Natural killer cell (primary cell): ENCODE results near the gene CLEC1A. TPM values are rescaled to one million over a fixed set of nuclear protein-coding genes. Genes with fewer than 3 reads are reported as not detected.

Source experiments
- ATAC-seq, 3 donors: fragments of 150-1000 bp in 2 of 3; fragments of 200-7000 bp in 1 of 3; cut with Tn5 transposase; 1 replicate in 1 of 3; 2 replicates in 2 of 3; pipeline ENCODE4 v1.10.0; 2021; ENCODE audit warnings: mild to moderate bottlenecking in 2 of 3, moderate library complexity in 2 of 3
- DNase-seq, 2 donors: peaks; one replicate each; pipeline versions ENCODE4 v3.0.0 to v3.0.0-alpha.2; 2013 to 2021; ENCODE audit warnings: mixed read lengths in 1 of 2
- H3K27ac ChIP-seq: one replicate; pipeline ENCODE4 v1.5.1; 2013; ENCODE audit warnings: mild to moderate bottlenecking, low read length
- H3K27me3 ChIP-seq: one replicate; pipeline ENCODE4 v1.6.1; 2013; ENCODE audit warnings: low read length; ENCODE audit not compliant: control insufficient read depth, insufficient read depth
- H3K36me3 ChIP-seq: one replicate; pipeline ENCODE4 v1.6.1; 2013; ENCODE audit warnings: low read length; ENCODE audit not compliant: control insufficient read depth, insufficient read depth
- H3K4me1 ChIP-seq: one replicate; pipeline ENCODE4 v1.6.1; 2013; ENCODE audit warnings: low read length; ENCODE audit not compliant: control insufficient read depth, insufficient read depth
- H3K4me3 ChIP-seq: one replicate; pipeline ENCODE4 v1.5.1; 2013; ENCODE audit warnings: low read length
- H3K9me3 ChIP-seq: one replicate; pipeline ENCODE4 v1.6.1; 2013; ENCODE audit warnings: low read length; ENCODE audit not compliant: control insufficient read depth, insufficient read depth
- H3K27ac Mint-ChIP-seq, 2 donors: one replicate each; pipeline ENCODE4 v1.8.0; 2022; ENCODE audit warnings: mild to moderate bottlenecking in 2 of 2, mixed read lengths in 2 of 2, moderate library complexity in 1 of 2
- H3K27me3 Mint-ChIP-seq, 2 donors: one replicate each; pipeline ENCODE4 v1.8.0; 2022; ENCODE audit warnings: low read depth in 2 of 2, mixed read lengths in 2 of 2
- H3K36me3 Mint-ChIP-seq: one replicate; pipeline ENCODE4 v1.8.0; 2022; ENCODE audit warnings: mixed read lengths
- H3K4me1 Mint-ChIP-seq, 2 donors: one replicate each; pipeline ENCODE4 v1.8.0; 2022; ENCODE audit warnings: mixed read lengths in 2 of 2
- H3K4me3 Mint-ChIP-seq: one replicate; pipeline ENCODE4 v1.8.0; 2022; ENCODE audit warnings: mild to moderate bottlenecking, moderate library complexity, mixed read lengths
- H3K9me3 Mint-ChIP-seq, 2 donors: one replicate each; pipeline ENCODE4 v1.8.0; 2022; ENCODE audit warnings: mixed read lengths in 2 of 2
- WGBS: methylation state at CpG from one replicate; pipeline ENCODE4 v1.1.7; 2013; ENCODE audit warnings: missing lambda C conversion rate; ENCODE audit not compliant: insufficient coverage; 5-methylcytosine and 5-hydroxymethylcytosine counted together
- intact Hi-C: fragments of 100-400 bp; cut with micrococcal nuclease; formaldehyde crosslinking; loops from one replicate; pipeline ENCODE4 v1.14.2; 2022
- total RNA-seq, 4 donors: library from RNA; stranded (reverse); fragments of 120-200 nt in 1 of 4; gene quantifications; one replicate each; pipeline versions ENCODE4 v1.2.3 to v1.2.4, GENCODE V29; 2013 to 2022
- TF ChIP-seq, protein P1 (sequence below): fragments of 200-600 bp; IDR thresholded peaks from one replicate; pipeline ENCODE4 v1.8.0; 2022; ENCODE audit warnings: antibody characterized with exemption

The CLEC1A gene
- total RNA-seq, 3 donors from 2014 or later (not counting 1 experiment from before 2014, with no cell fraction given), result not detected

DNA sequence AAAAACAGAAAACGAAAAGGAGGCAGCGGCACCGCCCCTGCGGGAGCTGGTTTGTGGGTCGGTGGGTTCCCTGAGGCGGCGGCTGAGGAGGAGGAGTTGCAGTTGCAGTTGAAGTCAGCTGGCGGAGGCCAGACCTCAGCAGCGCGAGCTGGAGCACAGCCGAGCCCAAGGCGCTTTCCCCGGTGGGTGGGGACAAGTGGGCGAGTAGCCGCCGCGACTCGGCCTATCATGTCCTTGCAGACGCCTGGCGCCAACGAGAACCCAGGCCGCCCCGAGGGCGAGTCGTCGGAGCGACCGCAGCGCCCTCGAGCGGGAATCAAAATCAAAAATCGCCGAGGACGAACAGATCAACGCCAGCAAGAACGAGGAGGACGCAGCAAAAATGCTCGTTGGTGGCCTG is 12.7 kb upstream of the CLEC1A start:
- no peaks in the 10 kb centered on the region for H3K4me1 Mint-ChIP-seq
- 96% methylated on average over 38 of the region's 38 CpGs for WGBS
- no peak for ATAC-seq

DNA sequence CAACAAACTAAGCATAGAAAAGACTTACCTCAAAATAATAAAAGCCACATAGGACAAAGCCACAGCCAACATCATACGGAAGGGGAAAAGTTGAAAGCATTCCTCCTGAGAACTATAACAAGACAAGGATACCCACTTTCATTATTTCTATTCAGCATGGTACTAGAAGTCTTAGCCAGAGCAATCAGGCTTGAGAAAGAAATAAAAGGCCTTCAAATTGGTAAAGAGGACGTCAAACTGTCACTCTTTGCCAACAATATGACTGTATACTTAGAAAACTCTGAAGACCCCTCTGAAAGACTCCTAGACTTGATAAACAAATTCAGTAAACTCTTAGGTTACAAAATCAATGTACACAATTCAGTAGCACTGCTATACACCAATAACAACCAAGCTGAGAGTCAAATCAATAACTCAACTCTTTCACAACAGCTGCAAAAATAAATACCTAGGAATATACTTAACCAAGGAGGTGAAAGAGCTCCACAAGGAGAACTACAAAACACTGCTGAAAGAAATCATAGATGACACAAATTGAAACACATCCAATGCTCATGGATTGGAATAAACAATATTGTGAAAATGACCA is 11.6 kb upstream of the CLEC1A start:
- no peak for DNase-seq
- Mint-ChIP-seq H3K27me3 (peaks cover 14 to 17% of the 10 kb centered on the region in 2 donors), H3K36me3 (no peaks in the 10 kb centered on the region), H3K27ac (no peak overlapping the region), H3K9me3 (no peaks in the 10 kb centered on the region), H3K4me3 (no peak overlapping the region), H3K4me1 (no peaks in the 10 kb centered on the region)
- 90% methylated on average over 2 of the region's 2 CpGs for WGBS
- Histone ChIP-seq H3K4me1 (no peaks in the 10 kb centered on the region), H3K27ac (no peak overlapping the region), H3K36me3 (no peaks in the 10 kb centered on the region), H3K9me3 (no peaks in the 10 kb centered on the region), H3K4me3 (no peak overlapping the region), H3K27me3 (no peaks in the 10 kb centered on the region)
- no peak for ATAC-seq
- TF ChIP-seq, protein P1, sequence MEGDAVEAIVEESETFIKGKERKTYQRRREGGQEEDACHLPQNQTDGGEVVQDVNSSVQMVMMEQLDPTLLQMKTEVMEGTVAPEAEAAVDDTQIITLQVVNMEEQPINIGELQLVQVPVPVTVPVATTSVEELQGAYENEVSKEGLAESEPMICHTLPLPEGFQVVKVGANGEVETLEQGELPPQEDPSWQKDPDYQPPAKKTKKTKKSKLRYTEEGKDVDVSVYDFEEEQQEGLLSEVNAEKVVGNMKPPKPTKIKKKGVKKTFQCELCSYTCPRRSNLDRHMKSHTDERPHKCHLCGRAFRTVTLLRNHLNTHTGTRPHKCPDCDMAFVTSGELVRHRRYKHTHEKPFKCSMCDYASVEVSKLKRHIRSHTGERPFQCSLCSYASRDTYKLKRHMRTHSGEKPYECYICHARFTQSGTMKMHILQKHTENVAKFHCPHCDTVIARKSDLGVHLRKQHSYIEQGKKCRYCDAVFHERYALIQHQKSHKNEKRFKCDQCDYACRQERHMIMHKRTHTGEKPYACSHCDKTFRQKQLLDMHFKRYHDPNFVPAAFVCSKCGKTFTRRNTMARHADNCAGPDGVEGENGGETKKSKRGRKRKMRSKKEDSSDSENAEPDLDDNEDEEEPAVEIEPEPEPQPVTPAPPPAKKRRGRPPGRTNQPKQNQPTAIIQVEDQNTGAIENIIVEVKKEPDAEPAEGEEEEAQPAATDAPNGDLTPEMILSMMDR, result no peak
- intact Hi-C loops, result no loop called here

More for the DNA sequence above, 12.7 kb upstream of the CLEC1A start:
- no peak for DNase-seq
- Histone ChIP-seq H3K4me3 (no peak overlapping the region), H3K36me3 (no peaks in the 10 kb centered on the region), H3K27me3 (no peaks in the 10 kb centered on the region), H3K9me3 (no peaks in the 10 kb centered on the region), H3K27ac (no peak overlapping the region), H3K4me1 (no peaks in the 10 kb centered on the region)
- Mint-ChIP-seq H3K36me3 (no peaks in the 10 kb centered on the region), H3K27me3 (peaks cover 11 to 17% of the 10 kb centered on the region in 2 donors), H3K27ac (no peak overlapping the region), H3K9me3 (no peaks in the 10 kb centered on the region), H3K4me3 (no peak overlapping the region)
- intact Hi-C loops, result no loop called here
- TF ChIP-seq, protein P1, result no peak

DNA sequence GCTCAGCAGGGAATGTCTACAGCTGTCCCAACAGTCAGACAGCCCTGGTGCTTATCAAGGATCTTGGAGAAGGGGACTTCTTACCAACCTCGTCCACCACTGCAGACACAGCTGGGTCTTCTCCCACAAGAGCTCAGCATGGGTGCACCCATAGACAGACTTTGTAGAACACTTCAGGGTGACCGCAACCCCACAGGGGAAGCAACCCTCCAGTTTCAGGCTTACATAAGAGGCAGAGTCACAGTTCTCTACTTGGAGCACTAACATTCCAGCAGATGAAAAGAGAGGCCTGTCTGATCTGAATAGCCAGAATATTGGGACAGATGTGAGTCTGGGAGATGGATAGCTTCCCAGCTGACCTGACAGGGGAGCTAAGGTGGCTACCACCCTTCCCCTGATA is 3.5 kb upstream of the CLEC1A start:
- Histone ChIP-seq H3K27me3 (no peaks in the 10 kb centered on the region), H3K4me1 (peaks cover 3% of the 10 kb centered on the region), H3K27ac (no peak overlapping the region), H3K36me3 (no peaks in the 10 kb centered on the region), H3K9me3 (no peaks in the 10 kb centered on the region), H3K4me3 (no peak overlapping the region)
- Mint-ChIP-seq H3K4me1 (peaks cover 0 to 6% of the 10 kb centered on the region in 2 donors), H3K9me3 (peaks cover 0 to 4% of the 10 kb centered on the region in 2 donors), H3K36me3 (peaks cover 6% of the 10 kb centered on the region), H3K27me3 (peaks cover 12 to 13% of the 10 kb centered on the region in 2 donors), H3K27ac (no peak overlapping the region), H3K4me3 (no peak overlapping the region)
- TF ChIP-seq, protein P1, result no peak
- DNase-seq (no peak), ATAC-seq (no peak)
- WGBS, result 69% methylated on average over 2 of the region's 2 CpGs
- intact Hi-C loops, result no loop called here
